Loucy (cell line): ENCODE data around the gene NADSYN1.

Source experiments
- EZH2phosphoT487 ChIP-seq: fragments of 200-600 bp; IDR thresholded peaks from 2 replicates; pipeline ENCODE4 v1.6.1; 2018; ENCODE audit warnings: antibody characterized with exemption, mild to moderate bottlenecking, moderate library complexity, borderline replicate concordance
- TF ChIP-seq, protein P1 (sequence below): fragments of 200-600 bp; sonication (generic); conservative IDR thresholded peaks from 2 replicates; pipeline ENCODE4 v1.5.1; 2014; ENCODE audit warnings: mild to moderate bottlenecking, antibody characterized with exemption, low read length

DNA sequence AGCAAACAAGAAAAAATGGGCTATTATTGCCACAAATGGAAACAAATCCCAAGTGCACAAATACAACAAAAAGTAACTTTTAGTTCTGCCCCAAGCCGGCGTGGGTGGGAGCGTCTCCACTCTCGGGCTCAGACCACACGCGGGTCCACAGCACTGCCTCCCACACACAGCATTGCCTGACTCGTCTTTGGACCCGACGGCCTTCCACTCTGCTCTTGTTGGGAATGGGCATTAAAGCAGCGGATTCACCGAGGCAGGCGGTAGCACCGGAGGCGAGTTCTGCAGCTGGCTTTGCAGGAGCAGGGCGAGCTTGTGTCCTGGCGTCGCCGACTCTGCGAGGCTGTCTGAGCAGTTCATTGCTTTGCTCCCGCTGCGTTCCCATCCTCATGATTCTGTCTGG is 23.0 kb downstream of the NADSYN1 start:
- TF ChIP-seq, protein P1, sequence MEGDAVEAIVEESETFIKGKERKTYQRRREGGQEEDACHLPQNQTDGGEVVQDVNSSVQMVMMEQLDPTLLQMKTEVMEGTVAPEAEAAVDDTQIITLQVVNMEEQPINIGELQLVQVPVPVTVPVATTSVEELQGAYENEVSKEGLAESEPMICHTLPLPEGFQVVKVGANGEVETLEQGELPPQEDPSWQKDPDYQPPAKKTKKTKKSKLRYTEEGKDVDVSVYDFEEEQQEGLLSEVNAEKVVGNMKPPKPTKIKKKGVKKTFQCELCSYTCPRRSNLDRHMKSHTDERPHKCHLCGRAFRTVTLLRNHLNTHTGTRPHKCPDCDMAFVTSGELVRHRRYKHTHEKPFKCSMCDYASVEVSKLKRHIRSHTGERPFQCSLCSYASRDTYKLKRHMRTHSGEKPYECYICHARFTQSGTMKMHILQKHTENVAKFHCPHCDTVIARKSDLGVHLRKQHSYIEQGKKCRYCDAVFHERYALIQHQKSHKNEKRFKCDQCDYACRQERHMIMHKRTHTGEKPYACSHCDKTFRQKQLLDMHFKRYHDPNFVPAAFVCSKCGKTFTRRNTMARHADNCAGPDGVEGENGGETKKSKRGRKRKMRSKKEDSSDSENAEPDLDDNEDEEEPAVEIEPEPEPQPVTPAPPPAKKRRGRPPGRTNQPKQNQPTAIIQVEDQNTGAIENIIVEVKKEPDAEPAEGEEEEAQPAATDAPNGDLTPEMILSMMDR: no peak
- TF ChIP-seq EZH2phosphoT487: no peak
